NOMO-1 treated with DMSO at 0.1 percent for 48 hours (cell line): ENCODE results near the gene TMEM163.

Experiments used
- DNase-seq: peaks from one replicate; lab custom pipeline; 2025; ENCODE audit not compliant: unreplicated experiment; lab: John Stamatoyannopoulos, UW

Gene TMEM163

DNA sequence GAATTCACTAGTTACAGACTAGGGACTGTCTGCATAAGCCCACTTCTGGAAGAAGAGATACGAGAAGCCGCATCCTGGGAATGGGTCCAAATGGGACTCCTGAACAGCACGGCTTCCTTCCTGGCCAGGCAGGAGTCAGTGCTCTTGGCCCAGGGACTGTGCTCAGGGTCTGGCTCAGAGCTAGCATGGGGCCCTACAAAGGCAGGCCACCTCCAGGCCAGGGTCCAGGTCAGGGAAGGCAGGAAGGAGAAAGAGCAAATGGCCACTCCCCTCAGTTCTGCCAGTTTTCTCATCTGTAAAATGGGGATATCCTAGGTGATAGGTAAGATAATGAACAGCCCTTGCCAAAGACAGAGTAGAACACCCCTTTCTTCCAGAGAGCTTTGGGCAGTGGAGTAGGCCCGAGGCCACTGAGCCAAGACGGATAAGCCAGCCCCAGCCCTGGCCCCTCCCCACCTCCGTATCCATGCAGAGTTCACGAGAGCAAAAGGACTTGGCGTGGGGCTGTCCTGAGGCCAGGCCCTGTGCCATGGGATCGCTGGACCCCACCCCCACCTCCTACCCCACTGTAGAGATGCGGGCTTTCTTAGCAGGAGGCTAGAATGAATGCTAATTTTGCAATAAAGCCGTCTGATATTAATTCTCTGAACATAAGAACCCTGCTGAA lies 274.9 kb downstream of the TMEM163 start:
- DNase-seq: no peak

DNA sequence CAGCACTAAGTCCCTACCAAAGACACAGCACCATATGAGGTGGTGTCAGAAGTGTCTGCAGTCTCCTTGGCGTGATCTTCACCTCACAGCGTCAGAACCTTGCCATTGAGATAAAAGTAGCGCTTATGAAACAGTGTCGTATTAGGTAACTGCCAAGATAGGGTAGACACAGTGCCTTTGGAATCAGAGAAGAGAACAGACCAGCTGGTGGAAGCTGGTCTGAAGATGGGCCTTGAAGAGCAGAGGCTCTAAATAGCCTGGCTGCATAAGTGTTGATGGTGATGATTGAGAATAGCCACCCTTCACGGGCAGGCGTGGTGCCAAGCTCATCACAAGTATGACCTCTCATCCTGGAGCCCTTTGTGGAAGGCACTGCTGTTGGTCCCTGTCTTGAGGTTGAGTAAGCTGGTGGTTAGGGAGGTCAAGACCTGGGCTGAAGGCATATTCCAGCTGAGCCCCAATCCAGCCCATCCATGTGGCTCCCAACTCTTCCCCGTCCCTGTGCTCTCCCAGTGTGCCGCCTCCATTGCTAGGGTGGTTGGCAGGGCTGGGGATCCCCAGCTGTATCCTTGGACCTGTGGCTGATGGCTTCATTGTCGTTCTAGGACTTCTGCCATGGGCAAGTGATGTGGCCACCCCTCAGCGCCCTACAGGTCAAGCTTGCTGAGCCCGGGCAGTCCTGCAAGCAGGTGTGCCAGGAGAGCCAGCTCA lies 277.5 kb downstream of the TMEM163 start:
- no peak for DNase-seq

DNA sequence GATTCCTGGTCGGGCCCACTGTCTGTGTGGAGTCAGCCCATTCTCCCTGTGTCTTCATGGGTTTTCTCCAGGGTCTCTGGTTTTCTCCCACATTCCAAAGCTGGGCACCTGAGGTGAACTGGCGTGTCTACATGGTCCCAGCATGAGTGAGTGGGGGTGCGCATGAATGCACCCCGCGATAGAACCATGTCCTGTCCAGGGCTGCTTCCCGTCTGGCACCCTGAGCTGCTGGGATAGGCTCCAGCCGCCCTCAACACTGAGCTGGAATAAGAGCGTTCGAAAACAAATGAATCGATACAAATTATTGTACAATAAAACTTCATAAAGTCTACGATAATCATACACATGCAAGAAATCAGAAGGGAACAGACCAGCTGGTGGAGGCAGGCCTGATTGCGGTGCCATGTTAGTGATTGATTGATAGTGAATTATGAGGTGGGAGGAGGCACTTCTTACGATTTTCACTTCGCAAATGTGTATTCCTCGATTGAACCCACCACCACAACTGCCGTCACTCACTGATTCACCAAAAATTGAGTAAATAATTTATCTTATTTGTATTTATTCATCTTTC lies 278.4 kb downstream of the TMEM163 start:
- DNase-seq: no peak

DNA sequence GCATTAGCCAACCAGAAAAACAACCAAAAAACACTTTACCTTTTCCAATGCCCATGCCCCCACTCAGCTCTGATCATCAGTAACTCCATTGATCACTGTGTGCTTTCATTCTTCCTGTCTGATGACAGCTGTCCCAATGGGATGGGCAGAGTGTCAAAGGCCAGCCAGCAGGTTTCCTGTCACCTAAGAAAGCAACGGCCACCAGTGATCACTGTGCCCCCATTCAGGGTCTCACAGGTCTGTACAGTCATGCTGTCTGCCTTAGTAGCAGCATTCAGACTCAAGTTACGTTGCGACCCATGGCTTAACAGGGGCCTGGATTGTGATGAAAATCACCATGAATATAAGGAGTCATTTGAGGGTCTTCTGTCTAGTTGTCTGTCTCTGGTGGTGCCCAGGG lies 280.4 kb downstream of the TMEM163 start:
- DNase-seq: no peak

DNA sequence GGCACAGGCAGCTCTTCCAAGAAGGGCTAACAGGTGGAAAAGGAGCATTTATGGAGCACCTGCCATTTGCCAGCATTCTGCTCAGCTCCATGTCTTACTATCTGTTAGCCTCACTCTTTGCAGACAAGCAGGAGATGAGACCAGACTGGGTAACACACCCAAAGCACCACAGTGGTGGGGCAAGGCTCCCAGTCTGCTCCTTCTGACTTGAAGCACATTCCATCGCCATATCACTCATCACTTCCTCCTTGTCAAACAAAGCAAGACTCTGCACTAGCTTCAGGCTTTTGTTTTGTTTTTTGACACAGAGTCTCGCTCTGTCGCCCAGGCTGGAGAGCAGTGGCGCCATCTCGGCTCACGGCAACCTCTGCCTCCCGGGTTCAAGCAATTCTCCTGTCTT lies 282.1 kb downstream of the TMEM163 start:
- DNase-seq: no peak

DNA sequence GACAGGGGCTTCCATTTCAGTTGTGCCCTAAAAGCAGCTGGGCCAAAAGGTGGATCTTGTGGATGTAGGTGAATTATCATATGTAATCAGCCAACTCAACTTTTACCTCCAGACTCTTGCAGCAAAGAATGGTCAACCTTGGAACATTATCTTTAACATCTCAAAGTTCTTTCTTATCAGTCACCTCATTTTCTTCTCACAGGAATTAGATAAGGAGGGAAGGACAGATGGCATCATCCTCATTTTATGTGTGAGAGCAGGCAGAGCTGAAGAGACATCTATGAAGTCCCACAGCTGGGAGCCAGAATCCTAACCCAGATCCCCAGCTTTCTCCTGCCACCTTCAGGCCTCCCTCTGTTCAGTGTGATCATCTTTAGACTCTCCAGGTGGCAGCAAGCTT lies 282.9 kb downstream of the TMEM163 start:
- DNase-seq: no peak

DNA sequence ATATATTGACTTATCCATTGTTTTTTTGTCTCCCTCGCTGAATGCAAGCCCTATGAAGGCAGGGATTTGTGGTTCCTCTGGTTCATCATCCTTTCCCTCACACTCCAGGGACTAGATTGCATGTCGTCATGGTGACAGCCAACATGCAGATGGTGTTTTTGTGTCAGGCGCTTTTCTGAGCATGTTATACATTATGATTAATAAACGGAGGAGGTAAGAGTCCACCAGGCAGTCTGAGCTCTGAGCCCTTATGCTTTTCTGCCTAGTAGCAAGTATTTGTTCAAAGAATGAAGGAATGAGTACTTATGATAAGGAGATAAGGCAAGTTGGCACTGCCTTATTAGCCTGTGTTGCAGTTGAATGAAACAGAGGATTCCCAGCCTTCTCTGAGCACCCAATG lies 283.3 kb downstream of the TMEM163 start:
- DNase-seq: no peak

DNA sequence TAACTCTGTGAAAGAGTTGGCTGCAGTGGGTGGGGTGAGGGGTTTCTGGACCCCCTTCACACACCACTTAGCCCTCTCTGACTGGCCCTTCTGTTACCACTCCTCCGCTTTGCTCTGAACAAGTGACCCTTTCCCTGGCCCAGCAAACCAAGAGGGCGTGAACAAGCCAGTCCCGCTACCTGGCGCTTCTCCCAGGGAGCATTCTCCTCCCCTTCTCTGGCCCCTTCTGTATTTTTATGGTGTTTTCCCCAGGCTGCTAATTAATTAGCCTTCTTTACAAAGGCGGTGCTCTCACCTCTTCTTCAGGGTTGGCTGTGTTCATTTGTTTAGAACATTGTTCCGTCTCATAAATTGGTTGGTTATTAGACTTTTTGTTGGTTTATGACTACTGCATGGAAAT lies 284.8 kb downstream of the TMEM163 start:
- DNase-seq: no peak

DNA sequence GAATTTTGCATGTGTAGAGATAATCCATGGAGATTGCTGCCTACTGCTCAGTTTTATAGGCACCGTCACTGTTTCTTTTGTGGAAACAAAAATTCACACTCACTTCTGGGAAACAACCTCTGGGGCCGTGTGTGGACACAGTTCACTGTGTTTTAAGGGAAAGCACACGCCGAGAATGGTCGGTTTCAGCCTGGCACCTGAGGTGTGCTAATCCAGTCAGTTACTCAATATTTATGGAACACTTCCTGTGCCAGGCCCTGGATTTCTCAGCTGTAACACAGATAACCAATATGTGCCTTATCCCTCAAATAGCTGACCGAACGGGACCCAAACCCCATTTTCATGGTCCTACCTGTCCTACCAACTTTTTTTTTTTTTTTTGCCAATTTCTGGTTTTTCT lies 285.3 kb downstream of the TMEM163 start:
- DNase-seq: no peak

DNA sequence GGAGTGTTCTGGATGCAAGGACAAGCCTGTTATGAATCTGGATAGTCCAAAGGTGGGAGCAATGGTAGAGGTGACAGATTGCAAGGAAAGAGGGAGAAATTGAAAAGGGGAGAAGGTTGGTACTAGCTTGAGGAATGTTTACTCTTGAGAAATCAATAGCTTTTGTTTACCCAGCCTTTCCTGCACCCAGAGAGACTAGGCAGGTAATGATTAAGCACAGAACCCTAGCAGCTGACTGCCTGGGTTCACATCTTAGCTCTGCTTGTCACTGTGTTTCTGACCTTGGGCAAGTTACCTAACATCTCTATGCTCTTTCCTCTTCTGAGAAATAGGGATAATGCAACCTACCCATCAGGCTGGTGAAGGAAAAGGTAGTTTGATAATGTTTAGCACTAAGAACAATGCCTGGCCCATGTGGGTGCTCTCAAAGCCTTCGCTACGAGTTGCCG lies 286.3 kb downstream of the TMEM163 start:
- DNase-seq: no peak

DNA sequence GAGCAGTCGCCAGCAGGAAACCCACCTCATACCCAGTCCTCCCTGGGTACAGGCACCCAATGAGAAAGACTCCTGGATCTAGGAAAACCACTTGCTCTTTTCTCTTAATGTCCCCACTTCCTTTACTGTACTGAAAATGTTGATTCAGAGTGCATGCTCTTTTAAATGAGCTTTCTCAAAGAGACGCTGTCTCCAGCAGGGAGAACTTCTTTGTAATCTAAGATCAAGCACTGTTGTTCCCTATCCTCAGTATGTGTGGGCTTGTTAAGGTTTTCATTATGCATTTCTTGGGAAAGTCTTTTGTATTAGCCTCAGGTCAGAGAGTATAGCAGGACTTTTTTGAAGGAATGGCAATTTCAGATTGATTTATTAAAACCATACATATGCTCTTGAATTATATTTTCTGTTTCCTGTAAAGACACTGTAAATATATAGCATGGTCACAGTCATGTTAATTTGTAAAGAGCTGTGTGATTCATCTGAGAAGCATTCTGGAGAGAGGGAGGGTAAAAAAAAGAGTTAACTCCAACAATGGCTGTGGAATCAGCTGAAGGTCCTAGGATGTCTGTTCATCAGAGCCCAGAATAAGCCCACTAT lies 286.9 kb downstream of the TMEM163 start:
- no peak for DNase-seq

DNA sequence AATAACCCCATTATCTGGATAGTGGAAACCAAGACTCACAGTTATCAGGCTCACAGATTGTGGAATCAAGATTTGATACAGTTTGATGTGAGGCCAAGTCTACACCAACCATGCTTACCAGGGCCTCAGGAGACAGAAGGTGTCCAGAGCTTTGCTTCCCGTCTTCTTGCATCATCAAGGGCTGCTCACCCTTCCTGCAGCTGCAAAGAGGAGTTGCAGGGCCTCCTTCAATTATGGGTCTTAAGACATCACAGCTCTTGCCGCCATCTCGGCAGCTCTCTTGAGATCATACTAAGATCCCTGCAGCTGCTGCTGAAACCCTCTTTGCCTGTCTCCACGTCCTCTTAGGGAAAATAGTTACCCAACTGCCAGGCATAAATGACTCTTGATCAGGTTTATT lies 288.9 kb downstream of the TMEM163 start:
- peak; percentile 58 for DNase-seq

DNA sequence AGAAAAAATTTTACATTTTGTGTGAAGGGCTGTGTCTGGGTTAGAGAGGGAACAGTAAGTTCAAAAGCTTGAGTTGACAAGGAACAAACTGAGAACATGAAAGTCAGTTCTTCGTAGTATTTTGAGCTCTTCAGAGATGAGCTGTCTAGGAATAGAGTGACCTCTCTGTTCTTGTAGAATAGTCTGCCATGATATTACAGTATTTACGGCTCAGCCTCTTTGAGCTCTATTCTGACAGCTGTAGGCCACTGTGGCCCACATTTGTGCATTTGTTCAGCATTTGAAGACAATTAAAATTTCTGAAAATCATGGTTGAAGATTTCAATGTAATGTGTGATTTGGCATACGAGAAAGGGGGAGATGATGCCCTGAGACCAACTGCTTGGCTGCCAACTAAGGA lies 292.1 kb downstream of the TMEM163 start:
- DNase-seq: no peak

DNA sequence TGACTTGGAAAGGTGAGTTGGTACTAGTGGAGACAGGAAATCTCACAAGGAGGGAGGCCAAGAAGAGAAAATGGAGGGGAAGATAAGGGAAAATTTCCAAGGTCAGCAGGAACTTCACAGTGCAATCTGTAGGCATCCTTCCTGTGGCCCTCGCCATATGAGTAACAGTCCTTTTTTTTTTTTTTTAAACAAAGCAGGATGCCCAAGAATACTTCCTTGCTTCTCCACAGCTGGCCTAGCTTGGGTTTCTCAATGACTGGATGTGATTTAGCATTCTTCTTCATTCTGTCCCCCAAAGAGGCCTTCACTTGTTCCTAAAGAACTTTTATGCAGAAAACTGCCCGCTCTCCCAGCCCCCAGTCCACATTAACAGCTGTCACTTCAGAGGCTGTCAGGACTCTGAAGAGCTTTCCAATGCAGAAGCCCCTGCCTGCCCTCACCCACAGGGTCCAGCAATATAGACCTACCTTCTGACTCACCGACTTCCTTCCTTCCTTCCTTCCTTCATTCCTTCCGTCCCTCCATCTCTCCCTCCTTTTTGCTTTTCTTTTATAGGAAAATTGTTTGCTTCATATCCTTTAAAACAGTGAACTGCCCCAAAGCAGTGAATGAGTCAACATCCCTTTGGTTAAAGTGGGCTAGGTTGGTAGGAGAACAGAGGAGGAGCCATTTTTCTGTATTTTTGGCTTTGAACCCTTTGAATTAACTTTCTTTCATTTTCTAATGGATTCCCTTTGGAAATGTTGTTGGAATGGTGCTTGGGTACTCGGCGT lies 292.9 kb downstream of the TMEM163 start:
- no peak for DNase-seq

DNA sequence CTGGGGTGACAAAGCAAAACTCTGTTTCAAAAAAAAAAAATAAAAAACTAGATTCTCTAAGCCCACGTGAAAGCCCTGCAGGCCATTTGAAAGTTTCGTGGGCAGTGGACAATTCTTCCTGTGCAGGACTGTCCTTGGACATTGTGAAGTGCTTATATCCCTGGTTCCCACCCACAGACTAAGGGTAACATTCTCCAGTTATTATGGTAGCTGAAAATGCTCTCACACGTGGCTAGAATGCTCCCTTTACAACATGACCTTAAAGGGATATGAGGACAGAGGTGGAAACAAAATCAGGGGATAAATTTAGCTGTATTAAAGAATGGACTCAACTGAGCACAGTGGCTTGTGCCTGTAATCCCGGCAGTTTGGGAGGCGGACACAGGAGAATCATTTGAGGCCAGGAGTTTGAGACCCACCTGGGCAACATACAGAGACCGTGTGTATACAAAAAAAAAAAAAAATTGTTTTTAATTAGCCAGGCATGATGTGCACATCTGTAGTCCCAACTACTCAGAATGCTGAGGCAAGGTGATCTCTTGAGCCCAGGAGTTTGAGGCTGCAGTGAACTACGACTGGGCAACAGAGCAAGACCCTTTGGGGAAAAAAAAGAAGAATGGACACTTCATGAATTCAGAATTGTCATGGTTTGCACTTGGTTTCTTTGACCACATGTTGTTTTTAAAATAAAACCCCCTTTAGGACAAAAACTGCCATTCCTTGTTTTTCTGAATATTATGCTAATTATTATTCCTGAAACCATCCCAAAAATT lies 297.1 kb downstream of the TMEM163 start:
- no peak for DNase-seq

DNA sequence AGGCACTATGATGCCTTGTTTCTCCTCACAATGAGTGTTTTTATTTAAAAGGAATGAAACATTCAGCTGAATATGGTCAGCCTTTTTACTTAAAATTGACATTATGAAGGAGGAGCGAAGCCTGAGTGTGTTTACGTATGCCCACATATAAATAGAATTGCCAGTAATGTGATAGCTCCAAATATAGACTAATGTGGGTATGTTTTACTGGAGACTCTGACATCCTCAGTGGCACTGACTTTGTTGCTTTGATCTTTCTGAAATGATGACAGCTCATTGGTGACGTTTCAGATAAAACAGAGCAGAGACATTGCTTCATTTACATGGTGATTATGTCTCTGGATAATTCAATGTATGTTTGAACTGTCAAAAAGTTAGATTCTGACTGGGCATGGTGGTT lies 297.9 kb downstream of the TMEM163 start:
- DNase-seq: no peak

DNA sequence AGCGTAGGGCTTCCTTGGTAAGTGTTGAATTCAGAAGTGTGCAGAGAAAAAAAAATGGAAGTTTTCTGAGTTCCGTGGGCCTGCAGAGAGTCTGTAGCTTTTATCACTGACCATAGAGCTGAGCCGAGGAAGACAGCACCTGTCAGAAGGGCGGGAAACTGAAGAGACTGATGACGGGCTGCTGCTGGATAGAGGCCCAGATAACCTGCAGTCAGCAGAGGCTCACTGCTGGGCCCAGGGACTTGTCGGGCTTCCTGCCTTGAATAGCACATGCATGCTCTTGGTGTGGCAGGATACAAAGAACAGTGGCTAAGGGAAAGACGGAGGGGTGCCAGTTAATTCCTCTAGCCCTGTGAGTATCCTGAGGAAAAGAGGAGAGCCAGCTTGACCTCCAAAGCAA lies 298.5 kb downstream of the TMEM163 start:
- no peak for DNase-seq

DNA sequence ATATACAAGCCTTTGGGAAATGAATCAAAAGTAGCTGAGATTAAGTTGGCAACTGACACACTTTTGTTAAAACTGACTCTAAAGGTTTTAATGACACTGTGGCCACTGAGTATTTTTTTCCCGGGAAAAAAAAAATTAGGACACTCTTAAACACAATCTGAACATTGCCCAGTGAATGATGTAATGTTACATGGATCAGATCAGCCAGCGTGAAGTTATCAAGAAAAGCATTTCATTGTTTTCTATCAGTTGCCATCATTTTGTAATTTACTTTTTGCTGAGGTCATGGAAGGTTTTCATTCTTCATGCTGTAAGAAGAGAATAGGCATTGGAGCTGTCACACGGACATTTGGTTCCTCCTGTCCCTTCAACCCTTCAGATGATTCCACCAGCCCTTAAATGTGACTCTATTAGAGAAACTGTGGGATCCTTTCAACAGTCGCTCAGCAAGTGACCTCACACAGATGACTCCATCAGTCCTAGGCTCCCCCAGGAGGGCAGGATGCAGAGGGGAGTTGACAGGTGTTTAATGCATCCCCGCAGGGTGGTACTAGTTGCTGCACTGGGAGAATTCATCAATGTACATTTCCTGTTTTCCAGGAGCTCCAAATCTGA lies 300.7 kb downstream of the TMEM163 start:
- DNase-seq: no peak

DNA sequence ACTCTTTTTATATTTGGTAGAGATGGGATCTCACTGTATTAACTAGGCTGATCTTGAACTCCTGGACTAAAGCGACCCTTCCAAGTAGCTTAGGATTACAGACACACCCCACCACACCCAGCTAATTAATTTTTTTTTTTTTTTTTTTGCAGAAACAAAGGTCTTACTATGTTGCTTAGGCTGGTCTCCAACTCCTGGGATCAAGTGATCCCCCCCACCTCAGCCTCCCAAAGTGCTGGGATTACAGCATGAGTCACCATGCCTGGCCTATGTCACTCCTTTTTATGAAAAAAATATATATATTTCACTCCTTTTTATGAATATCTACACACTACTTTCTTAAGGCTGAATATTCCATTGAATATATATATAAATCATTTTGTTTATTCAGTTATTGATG lies 302.2 kb downstream of the TMEM163 start:
- DNase-seq: no peak

DNA sequence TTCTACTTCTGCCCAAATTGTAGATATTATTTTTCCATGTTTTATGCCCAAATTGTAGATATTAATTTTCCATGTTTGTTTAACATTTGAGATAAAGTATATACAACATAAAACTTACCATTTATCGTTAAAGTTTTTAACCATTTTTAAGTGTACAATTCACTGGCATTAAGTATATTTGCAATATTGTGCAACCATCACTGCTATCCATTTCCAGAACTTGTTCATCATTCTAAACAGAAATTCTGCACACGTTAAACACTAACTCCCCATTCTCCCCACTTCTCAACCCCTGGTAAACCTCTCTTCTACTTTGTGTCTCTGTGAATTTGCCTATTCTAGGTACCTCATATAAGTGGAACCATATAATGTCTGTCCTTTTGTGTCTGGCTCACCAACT lies 302.8 kb downstream of the TMEM163 start:
- DNase-seq: no peak
